ENCODE measurements around the gene TUBGCP2. TPM values are rescaled to one million over a fixed set of nuclear protein-coding genes. Genes with fewer than 3 reads are reported as not detected.

TUBGCP2 gene
- total and polyA plus RNA-seq, 9 of the 15 experiments (the other 6 are each of a cell fraction or from before 2014, with no cell fraction given) = 4.3 to 56.6 (median 28.4) TPM

- TF ChIP-seq SMAD4 (CRISPR knock-in tag; conservative IDR thresholded peaks at IDR 0.05) (peak; percentile 39; the same call in 1 of the 2 replicates), GMEB1 (CRISPR knock-in tag; IDR thresholded peaks at IDR 0.05) (peak; percentile 48; the same call in 1 of the 2 replicates), HDAC8 (tag; IDR thresholded peaks at IDR 0.05) (peak; percentile 78; the same call in 1 of the 2 replicates), C11orf30 (IDR thresholded peaks at IDR 0.05; ENCODE audit: low read depth) (peak; percentile 51; the same call in 1 of the 2 replicates), MBD2 (IDR thresholded peaks at IDR 0.05; ENCODE audit: borderline replicate concordance, low read depth) (peak; percentile 40; the same call in 1 of the 2 replicates), TEAD1 (CRISPR knock-in tag; IDR thresholded peaks at IDR 0.05) (no peak; a peak in 1 of 4 replicates), ZBTB5 (IDR thresholded peaks at IDR 0.05) (no peak), MYNN (IDR thresholded peaks at IDR 0.05) (no peak), MYNN (CRISPR knock-in tag; IDR thresholded peaks at IDR 0.05) (no peak), CTBP1 (IDR thresholded peaks at IDR 0.05; ENCODE audit: borderline replicate concordance) (peak; percentile 45; the same call in 1 of the 2 replicates), TARDBP (IDR thresholded peaks at IDR 0.05) (0 out of 2 replicates have a peak, but pooled peaks have one; percentile 19), RFX1 (IDR thresholded peaks at IDR 0.05) (no peak), PREB (CRISPR knock-in tag; IDR thresholded peaks at IDR 0.05) (no peak), EGR1 (conservative IDR thresholded peaks at IDR 0.05) (peak; percentile 49; the same call in 1 of the 2 replicates), NCOR1 (IDR thresholded peaks at IDR 0.05) (0 out of 2 replicates have a peak, but pooled peaks have one; percentile 31), MEIS2 (IDR thresholded peaks at IDR 0.05; ENCODE audit: partially characterized antibody) (no peak), ID3 (CRISPR knock-in tag; IDR thresholded peaks at IDR 0.05) (no peak), ID3 (tag; IDR thresholded peaks at IDR 0.05) (peak; percentile 40; the same call in 1 of the 2 replicates)
These were observed at the start of gene TUBGCP2, which contains the start of gene ZNF511 (continued) for GRCh38 chr10:133308421-133309099.
